ENCODE results near the gene FAM181A.

FAM181A gene

DNA sequence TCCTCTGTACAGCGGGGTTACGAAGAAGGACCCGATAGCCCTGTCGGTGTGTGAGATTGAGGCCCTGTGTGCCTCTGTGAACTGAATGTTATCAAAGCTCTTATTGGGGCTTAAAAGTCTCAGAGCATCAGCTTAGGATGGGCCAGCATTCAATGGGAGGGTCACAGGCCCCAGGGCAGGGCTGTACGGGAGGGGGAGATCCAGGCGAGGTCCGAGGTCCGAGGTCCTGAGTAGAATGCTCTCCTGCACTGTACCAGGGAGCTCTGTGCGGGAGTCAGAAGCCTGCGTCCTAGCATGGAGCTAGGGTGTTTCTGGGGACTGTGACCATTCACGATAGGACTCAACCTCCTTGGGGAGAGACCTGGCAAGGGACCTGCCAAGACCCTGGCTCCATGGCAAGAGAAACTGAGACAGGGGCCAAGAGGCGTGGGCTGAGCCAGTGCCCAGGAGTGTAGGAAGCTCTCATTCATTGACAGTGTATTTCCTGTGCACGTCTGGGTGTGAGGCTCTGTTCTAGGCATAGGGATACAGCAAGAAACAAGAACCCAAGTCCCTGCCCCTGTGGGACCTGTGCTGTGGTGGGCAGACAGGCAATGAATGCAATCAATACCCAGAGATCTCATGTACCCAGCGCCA lies 12.0 kb upstream of the FAM181A start:
- H3K4me3 ChIP-seq (ENCODE audit: low read depth in 1 of 2, low read length in 1 of 2): no peak overlapping the region
- no peak for TF ChIP-seq CTCF (IDR thresholded peaks at IDR 0.05)
- no peak overlapping the region for H3K27ac ChIP-seq
- no peaks in the 10 kb centered on the region for H3K4me1 ChIP-seq (ENCODE audit: control insufficient read depth in 1 of 2, insufficient read depth in 1 of 2, low read depth in 1 of 2, low read length in 1 of 2)
- no peaks in the 10 kb centered on the region for H3K36me3 ChIP-seq
- H3K27me3 ChIP-seq: no peaks in the 10 kb centered on the region
- no peaks in the 10 kb centered on the region for H3K9me3 ChIP-seq

DNA sequence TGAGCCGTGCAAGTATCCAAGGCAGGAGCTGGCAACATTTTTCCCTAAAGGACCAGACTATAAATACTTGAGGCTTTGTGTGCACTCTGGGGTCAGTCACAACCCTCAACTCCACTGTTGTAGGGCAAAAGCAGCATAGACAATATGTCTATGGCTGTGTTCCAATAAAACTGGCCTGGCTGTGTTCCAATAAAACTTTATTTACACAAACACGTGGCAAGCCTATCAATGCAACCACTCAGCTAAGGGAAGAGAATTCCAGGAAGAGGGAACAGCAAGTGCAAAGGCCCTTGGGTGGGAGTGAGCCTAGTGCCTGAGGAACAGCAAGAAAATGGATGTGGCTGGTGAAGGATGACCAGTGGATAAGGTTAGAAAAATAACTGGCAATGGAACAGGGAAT lies 11.3 kb upstream of the FAM181A start:
- TF ChIP-seq CTCF (IDR thresholded peaks at IDR 0.05): no peak
- Histone ChIP-seq H3K4me1 (ENCODE audit: control insufficient read depth in 1 of 2, insufficient read depth in 1 of 2, low read depth in 1 of 2, low read length in 1 of 2) (no peaks in the 10 kb centered on the region), H3K9me3 (no peaks in the 10 kb centered on the region), H3K27me3 (no peaks in the 10 kb centered on the region), H3K4me3 (ENCODE audit: low read depth in 1 of 2, low read length in 1 of 2) (no peak overlapping the region), H3K36me3 (no peaks in the 10 kb centered on the region), H3K27ac (no peak overlapping the region)

DNA sequence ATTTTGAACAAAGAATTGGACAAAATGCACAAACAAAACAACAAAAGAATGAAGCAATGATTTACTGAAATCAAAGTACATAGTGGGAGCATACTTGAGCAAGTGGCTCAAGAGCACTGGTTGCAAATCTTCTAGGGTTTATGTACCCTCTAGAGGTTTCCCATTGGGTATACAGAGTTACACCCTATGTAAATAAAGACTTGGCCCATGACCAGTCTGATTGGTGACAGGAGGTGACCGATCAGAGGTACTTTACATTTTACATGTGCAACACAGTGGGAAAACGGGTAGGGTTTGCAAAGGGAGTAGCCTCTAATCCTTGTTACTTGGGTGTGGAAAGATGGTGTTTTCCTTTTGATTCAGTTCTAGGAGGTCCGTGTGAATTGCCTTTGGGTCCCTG lies 10.6 kb upstream of the FAM181A start:
- Histone ChIP-seq H3K27ac (no peak overlapping the region), H3K36me3 (no peaks in the 10 kb centered on the region), H3K4me3 (ENCODE audit: low read depth in 1 of 2, low read length in 1 of 2) (no peak overlapping the region), H3K4me1 (ENCODE audit: control insufficient read depth in 1 of 2, insufficient read depth in 1 of 2, low read depth in 1 of 2, low read length in 1 of 2) (no peaks in the 10 kb centered on the region), H3K9me3 (no peaks in the 10 kb centered on the region), H3K27me3 (no peaks in the 10 kb centered on the region)
- no peak for TF ChIP-seq CTCF (IDR thresholded peaks at IDR 0.05)

GRCh38 chr14:93917141-93917540 lies 10.0 kb upstream of the FAM181A start:
- H3K4me3 ChIP-seq (ENCODE audit: low read depth in 1 of 2, low read length in 1 of 2): no peak overlapping the region
- H3K4me1 ChIP-seq (ENCODE audit: control insufficient read depth in 1 of 2, insufficient read depth in 1 of 2, low read depth in 1 of 2, low read length in 1 of 2): no peaks in the 10 kb centered on the region
- H3K36me3 ChIP-seq: no peaks in the 10 kb centered on the region
- no peaks in the 10 kb centered on the region for H3K9me3 ChIP-seq
- no peak overlapping the region for H3K27ac ChIP-seq
- no peaks in the 10 kb centered on the region for H3K27me3 ChIP-seq
- no peak for TF ChIP-seq CTCF (IDR thresholded peaks at IDR 0.05)

GRCh38 chr14:93921001-93921806 lies 5.9 kb upstream of the FAM181A start:
- TF ChIP-seq CTCF (IDR thresholded peaks at IDR 0.05): no peak
- Histone ChIP-seq H3K27ac (no peak overlapping the region), H3K36me3 (no peaks in the 10 kb centered on the region), H3K4me3 (ENCODE audit: low read depth in 1 of 2, low read length in 1 of 2) (no peak overlapping the region), H3K9me3 (no peaks in the 10 kb centered on the region), H3K27me3 (no peaks in the 10 kb centered on the region), H3K4me1 (ENCODE audit: control insufficient read depth in 1 of 2, insufficient read depth in 1 of 2, low read depth in 1 of 2, low read length in 1 of 2) (no peaks in the 10 kb centered on the region)

Data from neutrophil (primary cell).